ENCODE results near the gene ACBD4. TPM values are rescaled to one million over a fixed set of nuclear protein-coding genes. Genes with fewer than 3 reads are reported as not detected.
A peak's percentile ranks its signal among the peaks of the same experiment; 100 is the strongest.

ACBD4 gene, protein sequence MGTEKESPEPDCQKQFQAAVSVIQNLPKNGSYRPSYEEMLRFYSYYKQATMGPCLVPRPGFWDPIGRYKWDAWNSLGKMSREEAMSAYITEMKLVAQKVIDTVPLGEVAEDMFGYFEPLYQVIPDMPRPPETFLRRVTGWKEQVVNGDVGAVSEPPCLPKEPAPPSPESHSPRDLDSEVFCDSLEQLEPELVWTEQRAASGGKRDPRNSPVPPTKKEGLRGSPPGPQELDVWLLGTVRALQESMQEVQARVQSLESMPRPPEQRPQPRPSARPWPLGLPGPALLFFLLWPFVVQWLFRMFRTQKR
- total RNA-seq = 7.1 TPM

DNA sequence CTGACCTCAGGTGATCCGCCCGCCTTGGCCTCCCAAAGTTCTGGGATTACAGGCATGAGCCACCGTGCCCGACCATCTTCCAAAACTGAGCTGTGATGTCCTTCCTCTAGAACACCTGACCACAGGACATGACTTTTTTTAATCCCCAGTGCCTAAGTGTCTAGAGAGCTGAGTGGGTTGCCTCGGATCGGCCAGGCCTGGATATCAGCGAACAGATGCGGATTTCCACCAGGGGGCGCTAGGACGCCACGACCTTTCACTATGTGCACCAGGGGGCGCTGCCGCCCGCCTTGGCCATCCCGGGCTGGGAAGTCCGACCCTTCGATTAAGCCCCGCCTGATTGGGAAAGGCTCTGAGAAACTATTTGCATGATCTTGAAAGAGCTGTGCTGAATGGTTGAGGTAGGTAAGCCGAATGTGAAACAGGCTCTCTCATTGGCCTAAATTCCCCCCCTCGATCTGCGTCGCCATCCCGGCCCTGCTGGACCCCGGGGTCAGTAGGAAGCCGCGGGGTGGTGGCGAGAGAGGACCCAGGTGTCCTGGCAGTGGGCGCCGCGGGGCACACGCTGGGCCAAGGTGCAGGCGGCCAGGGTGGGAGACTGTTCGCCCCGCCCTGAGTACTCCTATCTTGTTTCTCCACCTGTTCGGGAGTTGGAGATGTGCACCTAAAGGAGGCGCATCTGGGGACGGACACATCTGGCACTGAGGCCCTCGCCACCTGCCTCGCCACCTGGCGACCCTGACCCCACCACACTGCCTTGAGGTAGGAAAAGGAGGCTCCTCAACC lies at the start of gene ACBD4:
ACBD4 (plus strand) TSS at position 496 of the 786 bp plus-strand sequence. CDS start 458 bp downstream, outside the sequence.
- DNase-seq = peak; percentile 99

DNA sequence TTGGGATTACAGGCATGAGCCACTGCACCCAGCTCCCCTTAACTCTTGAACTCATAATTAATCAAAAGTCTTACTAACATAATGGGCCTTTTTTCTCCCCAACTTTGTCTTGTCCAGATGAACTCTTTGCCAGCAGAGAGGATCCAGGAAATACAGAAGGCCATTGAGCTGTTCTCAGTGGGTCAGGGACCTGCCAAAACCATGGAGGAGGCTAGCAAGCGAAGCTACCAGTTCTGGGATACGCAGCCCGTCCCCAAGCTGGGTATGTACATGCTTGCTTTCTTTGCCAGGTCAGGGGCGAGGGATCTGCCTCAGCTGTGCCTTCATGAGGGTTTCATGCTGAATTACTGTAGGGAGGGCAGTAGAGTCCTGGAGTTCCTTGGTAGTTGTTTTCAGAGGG lies 49.1 kb upstream of the ACBD4 start:
- no peak for DNase-seq

DNA sequence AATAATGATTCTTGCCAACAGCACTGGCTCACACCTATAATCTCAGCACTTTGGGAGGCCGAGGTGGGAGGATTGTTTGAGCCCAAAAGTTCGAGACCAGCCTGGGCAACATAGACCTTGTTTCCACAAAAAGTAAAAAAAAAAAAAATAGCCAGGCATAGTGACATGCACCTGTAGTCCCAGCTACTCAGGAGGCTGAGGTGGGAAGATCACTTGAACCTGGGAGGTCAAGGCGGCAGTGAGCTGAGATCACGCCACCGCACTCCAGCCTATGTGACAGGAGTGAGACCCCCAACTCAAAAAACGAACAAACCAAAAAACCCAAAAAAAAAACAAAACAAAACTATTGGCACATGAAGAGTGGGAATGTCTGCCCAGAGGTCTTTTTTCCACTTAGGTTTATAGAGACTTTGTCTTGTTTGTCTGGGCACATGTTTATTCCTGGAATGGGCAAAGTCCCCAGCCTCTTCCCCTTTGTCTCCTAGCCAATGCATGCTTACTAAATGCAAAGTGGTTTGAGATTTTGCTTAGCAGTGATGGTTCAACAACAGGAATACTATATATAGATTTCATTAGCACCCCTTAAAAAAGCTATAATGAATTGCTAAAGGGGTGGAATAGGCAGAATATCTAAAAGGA lies 48.5 kb upstream of the ACBD4 start:
- DNase-seq = no peak

DNA sequence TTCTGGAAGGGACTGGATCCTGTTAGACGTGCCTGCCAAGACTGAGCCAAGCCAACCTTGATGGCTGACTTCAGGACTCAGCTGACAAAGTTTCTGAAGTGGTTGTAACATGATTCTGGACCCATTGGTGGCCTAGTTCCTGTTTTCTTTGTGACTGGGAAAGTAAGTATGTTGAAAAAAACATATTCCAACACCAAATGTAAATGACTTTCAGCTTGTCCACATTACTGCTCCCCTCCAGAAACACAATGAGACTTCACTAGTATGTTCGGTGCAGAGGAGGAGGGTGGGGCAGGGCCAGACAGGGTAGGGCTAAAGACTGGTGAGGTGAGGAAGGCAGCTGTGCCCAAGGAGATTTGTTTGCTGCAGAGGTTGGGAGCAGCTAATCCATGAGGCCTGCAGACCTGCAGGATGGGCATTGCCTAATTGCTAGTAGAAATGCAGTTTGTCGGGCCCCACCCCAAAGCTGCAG lies 47.9 kb upstream of the ACBD4 start:
- no peak for DNase-seq

DNA sequence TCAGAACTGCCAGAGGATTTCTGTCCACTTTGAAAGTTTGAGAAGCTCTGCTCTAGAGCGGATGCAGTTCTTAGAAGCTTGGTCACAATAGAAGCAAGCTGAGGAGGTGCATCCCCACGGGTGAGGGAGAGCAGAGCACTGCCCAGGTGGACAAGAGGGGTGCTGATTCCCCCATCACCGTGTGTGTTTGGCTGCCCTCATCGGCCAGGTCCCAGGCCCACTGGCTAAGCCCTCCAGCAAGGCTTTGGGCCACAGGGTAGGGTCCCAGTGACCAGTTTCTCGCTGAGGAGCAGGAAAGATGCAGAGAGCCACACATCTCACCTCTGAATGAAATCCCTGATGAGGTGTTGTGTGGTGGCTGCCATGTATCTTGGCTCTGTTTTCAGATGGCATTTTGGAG lies 47.5 kb upstream of the ACBD4 start:
- no peak for DNase-seq

DNA sequence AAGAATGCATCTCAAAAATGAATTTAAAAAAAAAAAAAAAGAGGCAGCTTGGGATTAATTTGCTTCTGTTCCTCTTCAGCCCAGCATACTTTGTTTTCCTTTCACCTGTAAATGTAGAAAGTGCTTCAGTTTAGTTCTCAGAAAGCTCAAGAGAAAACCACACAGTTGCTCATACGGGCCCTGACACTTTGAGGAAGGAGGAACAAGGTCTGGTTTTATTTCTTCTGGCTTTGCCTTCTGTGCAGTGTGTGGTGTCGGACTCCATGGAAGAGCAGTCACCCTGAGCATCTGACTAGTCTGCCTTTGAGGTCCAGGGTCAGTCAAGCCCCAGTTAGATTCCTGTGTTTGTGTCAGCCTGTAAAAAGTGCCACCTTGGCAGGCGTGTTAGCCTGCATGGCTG lies 46.7 kb upstream of the ACBD4 start:
- DNase-seq = no peak

DNA sequence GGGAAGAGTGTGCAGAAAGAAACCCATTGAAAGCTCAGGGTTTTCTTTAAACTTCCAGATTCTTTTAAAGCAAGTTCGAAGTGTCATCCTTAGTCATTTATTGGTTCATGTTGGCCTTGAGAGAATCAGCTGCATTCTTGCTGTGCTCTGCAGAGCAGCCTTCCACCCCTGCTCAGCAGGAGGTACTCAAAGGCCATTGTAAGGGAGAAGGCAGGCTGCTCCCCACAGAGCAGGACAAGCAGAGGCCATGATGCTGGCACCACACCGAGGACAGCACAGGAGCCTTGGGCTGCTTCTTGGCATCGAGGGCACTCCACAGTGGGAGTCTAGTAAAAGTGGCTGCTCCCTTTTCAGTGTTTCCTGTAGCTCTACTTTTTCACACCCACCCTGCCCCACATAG lies 44.8 kb upstream of the ACBD4 start:
- no peak for DNase-seq

DNA sequence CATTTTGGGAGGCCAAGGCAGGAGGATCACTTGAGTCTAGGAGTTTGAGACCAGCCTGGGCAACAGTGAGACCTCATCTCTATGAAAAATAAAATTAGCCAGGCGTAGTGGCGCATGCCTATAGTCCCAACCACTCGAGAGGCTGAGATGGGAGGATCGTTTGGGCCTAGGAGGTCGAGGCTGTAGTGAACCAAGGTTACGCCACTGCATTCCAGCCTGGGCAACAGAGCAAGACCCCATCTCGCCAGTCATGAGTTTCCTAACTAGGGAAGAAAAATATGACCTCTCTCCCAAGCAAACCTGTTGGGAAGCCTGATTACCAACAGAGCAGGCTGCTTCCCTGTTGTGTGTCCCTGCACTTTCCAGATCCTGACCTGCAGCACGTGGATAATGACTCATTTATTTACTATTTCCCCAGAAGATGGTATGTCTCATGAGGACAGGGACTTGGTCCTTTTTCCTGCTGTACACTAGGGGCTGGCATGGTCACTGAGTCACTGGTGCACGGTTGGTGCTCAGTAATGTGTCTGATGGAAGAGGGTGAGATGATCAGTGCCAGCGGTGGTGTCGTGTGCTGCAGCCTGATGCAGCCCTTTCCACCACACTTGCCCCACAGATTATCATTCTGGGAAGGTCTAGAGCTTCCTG lies 43.6 kb upstream of the ACBD4 start:
- DNase-seq = no peak

DNA sequence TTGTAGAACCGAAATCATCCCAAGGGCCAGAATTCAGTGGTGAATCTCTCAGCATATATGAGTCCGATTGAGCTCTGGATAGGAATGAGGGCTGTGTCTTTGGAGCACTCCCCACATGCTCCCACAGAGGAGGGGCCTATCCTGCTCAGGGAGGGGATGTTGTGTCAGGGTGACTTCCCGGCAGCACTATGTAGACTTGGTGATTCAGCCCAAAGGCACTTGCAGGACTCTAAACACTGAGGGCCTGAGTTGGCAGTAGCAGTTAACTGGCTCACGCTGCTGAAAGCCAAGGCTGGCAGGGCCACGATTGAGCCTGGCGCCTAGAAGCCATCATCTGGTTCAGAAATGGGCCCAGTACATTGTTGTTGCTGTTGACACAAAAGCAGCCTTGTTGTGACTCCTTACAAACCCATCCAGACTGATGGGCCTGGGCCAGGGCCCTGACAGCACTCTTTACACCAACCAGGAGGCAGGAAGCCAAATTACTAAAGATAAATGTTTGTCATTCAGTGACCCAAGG lies 42.5 kb upstream of the ACBD4 start:
- DNase-seq = no peak

DNA sequence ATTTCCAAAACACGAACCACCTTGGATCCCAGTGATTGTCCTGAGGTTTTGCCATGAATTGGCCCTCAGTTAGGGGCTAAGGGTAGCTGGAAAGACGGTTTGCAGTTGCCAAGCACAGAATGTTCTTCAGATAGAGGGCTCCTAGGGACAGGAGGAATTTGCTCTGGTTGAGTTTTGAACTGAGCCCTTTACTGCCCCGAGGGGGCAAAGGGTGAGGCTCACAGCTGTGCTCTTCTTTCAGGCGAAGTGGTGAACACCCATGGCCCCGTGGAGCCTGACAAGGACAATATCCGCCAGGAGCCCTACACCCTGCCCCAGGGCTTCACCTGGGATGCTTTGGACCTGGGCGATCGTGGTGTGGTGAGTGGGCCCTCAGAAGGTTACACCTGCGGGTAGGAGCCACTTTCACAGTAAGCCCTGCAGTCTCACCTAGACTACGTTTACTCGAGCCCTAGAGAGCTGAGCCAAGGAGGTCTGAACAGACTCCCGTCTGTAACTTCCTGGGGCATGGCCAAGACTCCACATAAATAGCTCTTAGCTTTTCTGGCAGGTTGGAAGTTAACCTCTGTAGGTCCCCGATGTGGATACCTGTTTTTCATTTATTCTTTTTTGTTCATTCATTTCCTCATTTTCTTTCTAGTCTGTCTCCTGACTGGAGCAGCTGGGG lies 41.9 kb upstream of the ACBD4 start:
- DNase-seq = peak; percentile 42

DNA sequence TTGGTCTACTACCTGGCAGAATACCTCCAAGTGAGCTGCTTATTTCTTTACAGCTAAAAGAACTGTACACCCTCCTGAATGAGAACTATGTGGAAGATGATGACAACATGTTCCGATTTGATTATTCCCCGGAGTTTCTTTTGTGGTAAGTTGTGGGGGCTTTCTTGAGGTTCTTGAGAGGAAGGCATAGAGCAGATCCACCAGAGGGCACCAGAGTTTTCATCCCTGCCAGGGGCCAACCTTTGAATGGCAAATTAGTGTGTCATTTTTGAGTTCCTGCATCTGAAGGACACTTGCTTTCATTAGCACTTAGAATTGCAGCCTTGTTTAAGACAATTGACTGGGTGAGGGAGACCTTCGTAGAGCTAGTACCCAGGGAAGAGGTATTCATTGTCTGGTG lies 39.3 kb upstream of the ACBD4 start:
- no peak for DNase-seq

DNA sequence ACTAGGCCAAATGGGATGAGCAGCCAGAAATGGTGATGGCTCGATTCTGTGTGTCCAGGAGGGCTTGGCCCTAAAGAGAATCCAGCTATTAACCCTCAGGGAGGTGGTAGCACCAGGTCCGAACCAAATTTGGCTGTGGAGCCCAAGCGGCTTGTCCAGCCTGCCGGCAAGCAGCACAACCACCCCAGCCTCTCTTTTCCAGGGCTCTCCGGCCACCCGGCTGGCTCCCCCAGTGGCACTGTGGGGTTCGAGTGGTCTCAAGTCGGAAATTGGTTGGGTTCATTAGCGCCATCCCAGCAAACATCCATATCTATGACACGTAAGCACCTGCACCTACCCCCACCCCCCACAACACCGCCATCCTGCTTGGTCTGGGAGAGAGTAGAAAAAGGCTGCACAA lies 38.6 kb upstream of the ACBD4 start:
- no peak for DNase-seq

DNA sequence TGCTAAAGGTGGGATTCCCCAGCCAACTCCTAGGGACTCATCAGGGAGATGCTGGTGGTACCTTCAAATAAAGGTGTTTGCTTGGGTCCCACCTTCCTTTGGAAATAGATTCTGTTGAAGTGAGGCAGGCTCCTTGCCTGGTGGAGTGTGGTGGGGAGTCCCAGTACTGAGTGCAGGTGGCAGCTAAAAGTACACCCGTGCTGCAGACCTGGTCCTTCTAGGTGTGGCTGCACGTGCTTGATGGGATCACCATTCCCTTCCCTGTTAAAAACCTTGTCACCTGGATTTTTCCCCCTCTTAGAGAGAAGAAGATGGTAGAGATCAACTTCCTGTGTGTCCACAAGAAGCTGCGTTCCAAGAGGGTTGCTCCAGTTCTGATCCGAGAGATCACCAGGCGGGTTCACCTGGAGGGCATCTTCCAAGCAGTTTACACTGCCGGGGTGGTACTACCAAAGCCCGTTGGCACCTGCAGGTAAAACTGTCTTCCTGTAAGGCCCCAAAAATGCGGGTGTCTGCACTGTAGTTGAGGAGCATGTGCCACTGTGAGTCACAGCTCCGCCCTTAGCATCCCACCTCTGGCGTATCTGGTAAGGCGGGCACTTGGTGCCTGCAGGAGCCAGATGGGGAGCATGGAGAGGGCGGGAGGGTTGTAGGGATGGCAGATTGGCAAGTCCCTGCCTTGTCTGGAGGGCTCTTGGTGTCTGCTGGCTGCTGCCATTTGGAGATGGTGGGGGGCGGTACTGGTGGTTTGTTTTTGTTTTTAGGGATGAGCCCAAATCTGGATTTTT lies 37.2 kb upstream of the ACBD4 start:
- DNase-seq = no peak

DNA sequence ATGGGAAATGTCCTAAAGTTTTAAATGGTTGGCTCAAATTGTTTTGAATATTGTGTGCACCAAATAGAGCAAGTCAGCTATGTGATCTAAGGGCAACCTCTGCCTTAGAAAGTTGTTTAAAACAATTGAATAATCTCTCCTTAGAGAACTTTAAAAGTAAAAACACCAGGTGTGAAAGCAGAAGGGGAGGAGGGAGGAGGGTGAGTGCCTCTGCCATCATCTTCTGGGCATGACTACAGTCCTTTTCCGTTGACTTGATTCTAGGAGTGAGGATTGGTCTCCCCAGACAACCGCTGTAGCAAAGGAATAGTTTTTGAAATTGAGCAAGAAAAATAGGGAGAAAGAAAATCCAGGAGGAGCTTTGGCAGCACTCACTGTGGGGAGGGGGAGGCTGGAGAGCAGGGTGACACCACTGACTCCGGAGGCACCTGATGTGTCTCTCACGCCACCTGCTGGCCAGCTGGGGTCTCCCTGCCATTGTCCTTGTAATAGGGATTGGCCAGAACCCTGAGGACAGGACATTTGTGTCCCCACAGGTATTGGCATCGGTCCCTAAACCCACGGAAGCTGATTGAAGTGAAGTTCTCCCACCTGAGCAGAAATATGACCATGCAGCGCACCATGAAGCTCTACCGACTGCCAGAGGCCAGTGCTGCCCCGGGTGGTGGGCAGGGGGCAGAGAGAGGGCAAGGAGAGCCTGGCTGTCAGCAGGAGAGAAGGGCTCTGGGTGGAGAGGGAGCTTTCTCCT lies 36.4 kb upstream of the ACBD4 start:
- DNase-seq = peak; percentile 91

DNA sequence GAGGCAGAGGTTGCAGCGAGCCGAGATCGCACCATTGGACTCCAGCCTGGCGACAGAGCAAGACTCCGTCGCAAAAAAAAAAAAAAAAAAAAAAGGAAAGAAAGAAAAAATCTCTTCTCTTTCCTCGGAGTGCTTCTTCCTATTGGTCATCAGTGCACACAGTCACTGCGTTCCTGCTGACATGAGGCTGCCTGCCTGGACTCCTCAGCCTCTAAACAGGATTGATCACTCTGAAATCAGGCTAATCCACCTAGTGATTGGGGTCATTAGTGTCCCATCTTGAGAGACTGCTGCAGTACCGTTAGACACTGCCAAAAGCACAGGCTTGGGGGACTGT lies 34.0 kb upstream of the ACBD4 start:
- DNase-seq = no peak

DNA sequence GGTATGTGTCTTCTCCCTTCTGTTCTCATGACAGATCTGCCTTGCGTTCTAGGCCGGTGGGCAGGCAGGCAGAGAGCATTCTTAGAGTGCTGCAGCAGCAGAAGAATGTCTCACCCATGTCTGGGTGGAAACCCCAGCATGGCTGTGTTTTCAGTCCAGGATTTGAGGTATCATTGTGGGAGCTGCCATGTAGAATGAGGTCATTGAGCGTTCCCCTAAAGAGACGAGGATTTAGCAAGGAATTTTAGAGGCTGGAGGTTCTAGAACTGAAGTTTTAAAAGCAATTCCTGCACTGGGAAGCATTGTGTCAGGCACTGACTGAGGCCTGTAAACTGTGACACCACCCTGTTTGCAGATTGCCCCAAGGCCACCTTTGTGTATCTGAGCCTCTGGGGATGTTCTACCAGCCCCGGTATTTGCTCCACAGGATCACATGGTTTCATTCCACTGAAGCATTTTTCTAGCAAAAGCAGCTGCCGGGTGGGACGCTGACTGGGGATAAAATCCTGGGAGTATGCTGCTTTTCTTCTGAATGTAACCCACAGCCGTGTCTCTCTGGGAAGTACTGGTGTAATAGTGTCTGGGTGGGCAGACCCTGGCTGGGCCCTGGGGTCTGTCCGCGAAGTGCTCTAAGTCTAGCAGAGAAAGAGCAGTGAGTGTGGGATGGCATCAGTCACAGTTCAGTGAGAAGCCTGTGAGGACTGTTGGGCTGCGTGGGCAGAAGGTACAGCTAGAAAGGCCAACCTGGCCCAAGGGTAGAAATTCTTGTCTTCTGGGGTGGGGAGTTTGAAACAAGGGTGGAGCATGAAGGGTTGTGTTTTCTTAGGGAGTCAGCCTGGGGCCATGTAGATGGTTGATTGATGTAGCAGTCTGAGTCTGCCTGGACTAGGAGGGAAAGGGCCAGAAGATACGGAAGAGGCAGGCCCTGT lies 33.3 kb upstream of the ACBD4 start:
- no peak for DNase-seq

DNA sequence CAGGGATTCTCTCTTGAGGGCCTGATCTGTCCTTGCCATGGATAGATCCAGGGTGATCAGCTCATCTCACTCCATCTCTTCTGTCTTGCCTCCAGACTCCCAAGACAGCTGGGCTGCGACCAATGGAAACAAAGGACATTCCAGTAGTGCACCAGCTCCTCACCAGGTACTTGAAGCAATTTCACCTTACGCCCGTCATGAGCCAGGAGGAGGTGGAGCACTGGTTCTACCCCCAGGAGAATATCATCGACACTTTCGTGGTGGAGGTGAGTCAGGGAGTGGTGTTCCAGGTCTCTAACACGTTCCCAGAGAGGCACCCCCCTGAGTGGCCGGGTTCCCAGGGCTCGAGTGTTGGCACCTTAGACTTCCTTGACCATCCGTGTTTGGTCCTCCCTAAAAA lies 32.6 kb upstream of the ACBD4 start:
- DNase-seq = no peak

DNA sequence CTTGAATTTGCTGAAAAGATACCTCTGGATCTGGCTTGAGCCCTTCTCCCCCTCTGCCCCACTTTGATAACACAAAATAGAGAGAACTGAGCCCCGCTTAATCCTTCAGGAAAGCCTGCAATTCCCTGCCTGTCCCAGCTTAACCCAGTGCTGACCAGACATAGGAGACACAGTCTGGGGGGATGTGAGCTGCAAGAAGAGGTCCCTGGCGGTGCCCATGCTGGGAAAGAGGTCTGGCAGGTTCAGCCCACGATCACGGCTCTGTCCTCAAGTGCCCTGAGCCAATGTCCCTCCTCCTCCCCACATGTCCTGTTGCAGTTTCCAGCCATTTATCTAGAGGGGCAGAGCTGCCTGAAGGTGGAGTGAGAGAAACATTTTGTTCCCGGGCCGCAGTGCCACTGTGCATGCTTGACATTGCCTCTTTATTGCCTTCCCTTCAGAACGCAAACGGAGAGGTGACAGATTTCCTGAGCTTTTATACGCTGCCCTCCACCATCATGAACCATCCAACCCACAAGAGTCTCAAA lies 32.2 kb upstream of the ACBD4 start:
- DNase-seq = no peak

DNA sequence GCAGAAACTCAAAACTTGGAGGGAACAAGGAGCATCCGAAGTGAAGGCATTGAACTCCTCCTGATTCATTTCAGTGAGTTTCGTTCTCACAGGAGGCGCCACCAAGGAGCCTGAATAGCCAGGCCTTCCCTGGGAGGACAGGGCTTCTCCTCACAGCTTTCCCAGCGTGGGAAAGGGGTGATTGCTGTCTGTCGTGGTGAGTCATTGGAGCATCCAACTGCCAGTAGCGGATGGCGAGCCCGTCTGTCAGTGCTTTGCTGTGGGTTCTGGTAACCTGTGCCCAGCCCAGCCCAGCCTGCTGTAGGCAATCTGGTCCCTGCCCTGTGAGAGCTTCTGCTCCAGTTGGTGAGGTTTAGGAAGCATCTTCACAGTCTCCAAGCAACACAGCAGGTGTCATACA lies 31.5 kb upstream of the ACBD4 start:
- no peak for DNase-seq
